Right lobe of liver (tissue), 6 donors: ENCODE measurements around the gene POLG2. TPM values are rescaled to one million over a fixed set of nuclear protein-coding genes. Genes with fewer than 3 reads are reported as not detected.
A peak's percentile ranks its signal among the peaks of the same experiment; 100 is the strongest.

Experiments used
- ATAC-seq, 4 donors: fragments of 200-7000 bp; cut with Tn5 transposase; one replicate each; pipeline ENCODE4 v1.9.1; 2020; ENCODE audit warnings: mild to moderate bottlenecking in 4 of 4, moderate library complexity in 4 of 4
- DNase-seq, 3 donors: peaks; one replicate each; pipeline ENCODE4 v3.0.0-alpha.2; 2020
- H3K27ac ChIP-seq, 3 donors: fragments of 200-600 bp; one replicate each; pipeline ENCODE4 v1.8.0; 2022
- H3K27me3 ChIP-seq, 2 donors: fragments of 200-600 bp; one replicate each; pipeline ENCODE4 v1.8.0; 2022
- H3K36me3 ChIP-seq, 4 donors: fragments of 200-600 bp; sonication (generic) in 1 of 4; one replicate each; pipeline versions ENCODE4 v1.5.1 to v1.8.0; 2017 to 2022; ENCODE audit warnings: control low read depth in 1 of 4
- H3K4me1 ChIP-seq, 4 donors: fragments of 200-600 bp; sonication (generic) in 1 of 4; one replicate each; pipeline versions ENCODE4 v1.5.1 to v1.8.0; 2017 to 2022; ENCODE audit warnings: control low read depth in 1 of 4
- H3K4me3 ChIP-seq, 3 donors: fragments of 200-600 bp; one replicate each; pipeline ENCODE4 v1.8.0; 2022
- H3K9me3 ChIP-seq, 4 donors: fragments of 200-600 bp; sonication (generic) in 1 of 4; one replicate each; pipeline versions ENCODE4 v1.5.1 to v1.8.0; 2017 to 2022; ENCODE audit warnings: control low read depth in 1 of 4
- CTCF ChIP-seq, 4 donors: fragments of 200-600 bp in 3 of 4; fragments of 450-650 bp in 1 of 4; IDR thresholded peaks; one replicate each; pipeline versions ENCODE4 v1.5.1 to v1.8.0; 2016 to 2022; ENCODE audit warnings: antibody characterized with exemption in 4 of 4, mild to moderate bottlenecking in 2 of 4
- POLR2A ChIP-seq: fragments of 450-650 bp; IDR thresholded peaks from one replicate; pipeline ENCODE4 v1.6.1; 2017; ENCODE audit warnings: antibody characterized with exemption, mild to moderate bottlenecking
- WGBS: methylation state at CpG from one replicate; pipeline ENCODE4 v1.1.6; 2018; ENCODE audit warnings: low coverage, low lambda C conversion rate; ENCODE audit not compliant: insufficient coverage; ENCODE audit errors: missing lambda C conversion rate; 5-methylcytosine and 5-hydroxymethylcytosine counted together
- intact Hi-C, 2 donors: fragments of 100-400 bp; cut with DNase I; formaldehyde crosslinking; loops; one replicate each; pipeline versions ENCODE4 v1.11.2 to v1.14.1; 2022
- total RNA-seq, 6 experiments: library from RNA; depleted of rRNA in 2 of 6; stranded (reverse); fragments of >200 nt in 2 of 6; fragmentation: NEBNext Ultra II Directional in 3 of 6; extraction: Animal tissue kit (Norgen Biotek cat#: 25700) in 3 of 6; gene quantifications; one replicate each; pipeline versions ENCODE4 v1.1.0 to v1.2.4, GENCODE V29; 2016 to 2023
- donor health status: DM: no; HTN: yes; CAD: no.
- donor health status: DM: no; HTN: no; CAD: no.
- donor health status: DM: no; HTN: no; CAD: no.
- donor health status: DM: no; HTN: yes; CAD: no.
- donor health status: DM: no; HTN: yes; CAD: no.

The POLG2 gene
- total RNA-seq, 6 experiments from 2014 or later: 2.9 to 9.2 (median 5.5) TPM

- DNase-seq: no peak
- intact Hi-C loops: no loop called here
- Histone ChIP-seq H3K9me3 (no peaks in the 10 kb centered on the region), H3K27me3 (no peaks in the 10 kb centered on the region), H3K4me1 (no peaks in the 10 kb centered on the region), H3K4me3 (no peak overlapping the region), H3K27ac (no peak overlapping the region), H3K36me3 (peaks cover 4 to 54% (median 22%) of the 10 kb centered on the region in 4 donors)
- WGBS: 75% methylated on average over 4 of the region's 5 CpGs
- TF ChIP-seq POLR2A: no peak
- TF ChIP-seq CTCF (IDR thresholded peaks at IDR 0.05): no peak
- ATAC-seq: peak; percentile 34 to 68 (median 60)
These were observed 40.6 kb upstream of the POLG2 start for GRCh38 chr17:64537488-64537887.

- no peaks in the 10 kb centered on the region for H3K27me3 ChIP-seq
- no peak overlapping the region for H3K4me3 ChIP-seq
- no peak overlapping the region for H3K27ac ChIP-seq
- intact Hi-C loops: no loop called here
- TF ChIP-seq POLR2A (no peak), CTCF (IDR thresholded peaks at IDR 0.05) (no peak)
- H3K4me1 ChIP-seq: no peaks in the 10 kb centered on the region
- WGBS: 72% methylated on average over 2 of the region's 2 CpGs
- ATAC-seq (no peak), DNase-seq (no peak)
- peaks cover 7 to 60% (median 26%) of the 10 kb centered on the region in 4 donors for H3K36me3 ChIP-seq
- H3K9me3 ChIP-seq: no peaks in the 10 kb centered on the region
These were observed 40.1 kb upstream of the POLG2 start for GRCh38 chr17:64536913-64537312.

GRCh38 chr17:64535357-64535756 lies 38.5 kb upstream of the POLG2 start:
- Histone ChIP-seq H3K4me1 (no peaks in the 10 kb centered on the region), H3K9me3 (no peaks in the 10 kb centered on the region), H3K27ac (no peak overlapping the region), H3K27me3 (no peaks in the 10 kb centered on the region), H3K36me3 (peaks cover 7 to 76% (median 36%) of the 10 kb centered on the region in 4 donors), H3K4me3 (no peak overlapping the region)
- TF ChIP-seq CTCF (IDR thresholded peaks at IDR 0.05): no peak
- TF ChIP-seq POLR2A: no peak
- intact Hi-C loops: no loop called here
- no peak for ATAC-seq
- 89% methylated on average over 6 of the region's 6 CpGs for WGBS
- DNase-seq: no peak

GRCh38 chr17:64534187-64534586 lies 37.3 kb upstream of the POLG2 start:
- WGBS: no CpG with 5 or more reads among the region's 3 CpGs
- Histone ChIP-seq H3K9me3 (no peaks in the 10 kb centered on the region), H3K36me3 (peaks cover 7 to 87% (median 45%) of the 10 kb centered on the region in 4 donors), H3K4me1 (no peaks in the 10 kb centered on the region), H3K27me3 (no peaks in the 10 kb centered on the region), H3K27ac (no peak overlapping the region), H3K4me3 (no peak overlapping the region)
- intact Hi-C loops: no loop called here
- ATAC-seq (peak in 3 of 4 donors; percentile 41 to 58 (median 45)), DNase-seq (no peak)
- peak in 2 of 4 donors; percentile 17 to 20 for TF ChIP-seq CTCF (IDR thresholded peaks at IDR 0.05)
- no peak for TF ChIP-seq POLR2A

GRCh38 chr17:64533784-64534183 lies 36.9 kb upstream of the POLG2 start:
- Histone ChIP-seq H3K27me3 (no peaks in the 10 kb centered on the region), H3K27ac (no peak overlapping the region), H3K36me3 (peaks cover 7 to 91% (median 49%) of the 10 kb centered on the region in 4 donors), H3K4me1 (no peaks in the 10 kb centered on the region), H3K4me3 (no peak overlapping the region), H3K9me3 (no peaks in the 10 kb centered on the region)
- DNase-seq (no peak), ATAC-seq (no peak)
- WGBS: 84% methylated on average over 2 of the region's 2 CpGs
- TF ChIP-seq CTCF (IDR thresholded peaks at IDR 0.05) (no peak), POLR2A (no peak)
- intact Hi-C loops: no loop called here
